ENCODE data around the gene BLM. TPM values are rescaled to one million over a fixed set of nuclear protein-coding genes. Genes with fewer than 3 reads are reported as not detected.

Gene BLM
- total and polyA plus RNA-seq, 10 of the 15 experiments (the other 5 are each of a cell fraction or from before 2014, with no cell fraction given), result 23.0 to 68.4 (median 43.9) TPM

- no peak overlapping the region for H3K27ac ChIP-seq (ENCODE audit: control insufficient read depth, insufficient read depth)
- H3K4me3 ChIP-seq, result no peak overlapping the region
- BruUV-seq (replicated peaks), result no TSS peak
- DNase-seq (ENCODE audit: low read depth, low spot score) (no peak), FAIRE-seq (no peak), ATAC-seq (peak; percentile 81)
- 0 out of 2 replicates have a peak overlapping the region, but pooled peaks have one; percentile 1 for H3K4me2 ChIP-seq (ENCODE audit: control insufficient read depth, insufficient read depth)
- in situ Hi-C loops (cut with MboI) (no loop called here), intact Hi-C loops (cut with micrococcal nuclease; ENCODE audit: unreplicated experiment) (no loop called here)
- ChIA-PET SMC1A (ENCODE audit: uncharacterized antibody, unreplicated experiment) (interaction anchor here (0.8 to 1.7 kb wide), 7 partner anchors 10 to 51 kb away, joined by 3 to 4 read pairs (median 3); no protein-coding TSS in a partner anchor), RAD21 (ENCODE audit: unreplicated experiment) (interaction anchor here (0.6 to 1.5 kb wide), 3 partner anchors 14 to 48 kb away, joined by 3 to 6 read pairs (median 4); no protein-coding TSS in a partner anchor), CTCF (no interaction called here), POLR2A (no interaction called here)
- under 1% methylated on average over 15 of the region's 15 CpGs for WGBS (ENCODE audit: insufficient coverage, insufficient replicate concordance, low lambda C conversion rate, missing lambda C conversion rate)
- H3K9ac ChIP-seq (ENCODE audit: control insufficient read depth, insufficient read depth, low read length), result no peak overlapping the region
- no peak overlapping the region for H2AFZ ChIP-seq (ENCODE audit: control insufficient read depth, low read depth, low read length)
- H4K20me1 ChIP-seq (ENCODE audit: control insufficient read depth, insufficient read depth), result no peaks in the 10 kb centered on the region
- H3K4me1 ChIP-seq (ENCODE audit: control insufficient read depth, insufficient read depth, low read length), result peaks cover 22% of the 10 kb centered on the region
- no peaks in the 10 kb centered on the region for H3K27me3 ChIP-seq (replicated peaks in 1 of 2; ENCODE audit: control insufficient read depth in 2 of 2, insufficient read depth in 2 of 2, low read length in 1 of 2)
- no peaks in the 10 kb centered on the region for H3K79me2 ChIP-seq (ENCODE audit: control insufficient read depth, insufficient read depth, low read length)
- H3K9me3 ChIP-seq (replicated peaks; ENCODE audit: control insufficient read depth, insufficient read depth, low read length), result no peaks in the 10 kb centered on the region
- H3K36me3 ChIP-seq (ENCODE audit: control insufficient read depth in 2 of 2, insufficient read depth in 2 of 2, low read length in 1 of 2), result no peaks in the 10 kb centered on the region
- TF ChIP-seq CHD1 (IDR thresholded peaks at IDR 0.05; ENCODE audit: low read depth, low read length), result no peak
- TF ChIP-seq ATF7 (IDR thresholded peaks at IDR 0.05; ENCODE audit: low read depth), result 0 out of 2 replicates have a peak, but pooled peaks have one; percentile 33
- TF ChIP-seq IKZF1 (conservative IDR thresholded peaks at IDR 0.05), result peak; percentile 33; the same call in 1 of the 2 replicates
- no peak for TF ChIP-seq ZBTB40 (IDR thresholded peaks at IDR 0.05; ENCODE audit: borderline replicate concordance)
- TF ChIP-seq DPF2 (IDR thresholded peaks at IDR 0.05), result 0 out of 2 replicates have a peak, but pooled peaks have one; percentile 32
- TF ChIP-seq RAD21 (IDR thresholded peaks at IDR 0.05; ENCODE audit: insufficient read depth, low read depth, low read length), result no peak
- TF ChIP-seq TBL1XR1 (IDR thresholded peaks at IDR 0.05; ENCODE audit: low read depth, low read length), result no peak
- no peak for TF ChIP-seq IRF4 (IDR thresholded peaks at IDR 0.05; ENCODE audit: low read depth, low read length)
- no peak for TF ChIP-seq BCLAF1 (IDR thresholded peaks at IDR 0.05)
- no peak for TF ChIP-seq USF2 (IDR thresholded peaks at IDR 0.05; ENCODE audit: borderline replicate concordance, low read depth, low read length)
- TF ChIP-seq PAX5 (IDR thresholded peaks at IDR 0.05; ENCODE audit: borderline replicate concordance, low read depth, low read length), result no peak
- TF ChIP-seq NFIC (IDR thresholded peaks at IDR 0.05; ENCODE audit: low read depth, low read length), result no peak
- TF ChIP-seq, protein P1, sequence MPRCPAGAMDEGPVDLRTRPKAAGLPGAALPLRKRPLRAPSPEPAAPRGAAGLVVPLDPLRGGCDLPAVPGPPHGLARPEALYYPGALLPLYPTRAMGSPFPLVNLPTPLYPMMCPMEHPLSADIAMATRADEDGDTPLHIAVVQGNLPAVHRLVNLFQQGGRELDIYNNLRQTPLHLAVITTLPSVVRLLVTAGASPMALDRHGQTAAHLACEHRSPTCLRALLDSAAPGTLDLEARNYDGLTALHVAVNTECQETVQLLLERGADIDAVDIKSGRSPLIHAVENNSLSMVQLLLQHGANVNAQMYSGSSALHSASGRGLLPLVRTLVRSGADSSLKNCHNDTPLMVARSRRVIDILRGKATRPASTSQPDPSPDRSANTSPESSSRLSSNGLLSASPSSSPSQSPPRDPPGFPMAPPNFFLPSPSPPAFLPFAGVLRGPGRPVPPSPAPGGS (IDR thresholded peaks at IDR 0.05; ENCODE audit: borderline replicate concordance, insufficient read depth, low read depth, low read length, poor library complexity, severe bottlenecking), result no peak
- 0 out of 2 replicates have a peak, but pooled peaks have one; percentile 12 for TF ChIP-seq NR2F1 (conservative IDR thresholded peaks at IDR 0.05)
- peak; percentile 42; the same call in 1 of the 2 replicates for TF ChIP-seq GATAD2B (conservative IDR thresholded peaks at IDR 0.05; ENCODE audit: low read depth)
- TF ChIP-seq MEF2B (IDR thresholded peaks at IDR 0.05; ENCODE audit: partially characterized antibody, poor library complexity, severe bottlenecking), result no peak
Observed at GRCh38 chr15:90838139-90838538, 121.0 kb downstream of the BLM start.

Data from GM12878 (cell line).